GM13977 (cell line): ENCODE measurements around the gene UGGT2.

ENCODE experiments used
- DNase-seq: peaks from one replicate; pipeline ENCODE4 v3.0.0; 2012; ENCODE audit warnings: low spot score
- CTCF ChIP-seq: IDR thresholded peaks from 2 replicates; pipeline ENCODE4 v1.5.1; 2012; ENCODE audit warnings: mild to moderate bottlenecking, control low read depth; ENCODE audit not compliant: insufficient read depth; ENCODE audit errors: extremely low read depth, missing control alignments
- in situ Hi-C: fragments of 300-500 bp; cut with MboI; formaldehyde crosslinking; loops from one replicate; pipeline ENCODE4 v1.12.0; 2022; ENCODE audit warnings: low sequenced_read_pairs, low pct_unique_long_range_greater_than_20kb, mixed read lengths, inconsistent platforms; ENCODE audit not compliant: unreplicated experiment

The UGGT2 gene

GRCh38 chr13:95970878-95971277 is 82.3 kb downstream of the UGGT2 start:
- in situ Hi-C loops: no loop called here
- no peak for TF ChIP-seq CTCF

GRCh38 chr13:95968906-95969305 is 84.3 kb downstream of the UGGT2 start:
- in situ Hi-C loops: no loop called here
- no peak for TF ChIP-seq CTCF
- no peak for DNase-seq

More at GRCh38 chr13:95970878-95971277, 82.3 kb downstream of the UGGT2 start:
- no peak for DNase-seq

GRCh38 chr13:95957331-95957730 is 95.9 kb downstream of the UGGT2 start:
- no peak for TF ChIP-seq CTCF
- DNase-seq: no peak
- in situ Hi-C loops: no loop called here

- no peak for DNase-seq
- no peak for TF ChIP-seq CTCF
- in situ Hi-C loops: no loop called here
Measured at GRCh38 chr13:95956589-95957148, 96.5 kb downstream of the UGGT2 start.

GRCh38 chr13:95955719-95956118 is 97.5 kb downstream of the UGGT2 start:
- TF ChIP-seq CTCF: no peak
- DNase-seq: no peak
- in situ Hi-C loops: no loop called here

GRCh38 chr13:95955255-95955654 is 97.9 kb downstream of the UGGT2 start:
- TF ChIP-seq CTCF: no peak
- in situ Hi-C loops: no loop called here
- no peak for DNase-seq

GRCh38 chr13:95954266-95954665 is 98.9 kb downstream of the UGGT2 start:
- TF ChIP-seq CTCF: no peak
- no peak for DNase-seq
- in situ Hi-C loops: no loop called here
